ENCODE measurements around the gene TMEM248.
"Not testable (repeated sequence)": the region's sequence is repeated elsewhere in the genome, so short reads cannot be mapped to it uniquely, and the experiment has no call there.

Gene TMEM248

GRCh38 chr7:66902844-66903180 is 18.2 kb upstream of the TMEM248 start:
- no peak for DNase-seq (ENCODE audit: low read depth)
- no peak overlapping the region for H3K4me3 ChIP-seq (ENCODE audit: low read depth, low read length)
- no peak for TF ChIP-seq CTCF (IDR thresholded peaks at IDR 0.05; ENCODE audit: low read depth, low read length, missing control alignments)
- in situ Hi-C loops (cut with HindIII; ENCODE audit: low sequenced_read_pairs), result no loop called here

- no peak for TF ChIP-seq CTCF (IDR thresholded peaks at IDR 0.05; ENCODE audit: low read depth, low read length, missing control alignments)
- in situ Hi-C loops (cut with HindIII; ENCODE audit: low sequenced_read_pairs), result no loop called here
- no peak overlapping the region for H3K4me3 ChIP-seq (ENCODE audit: low read depth, low read length)
- no peak for DNase-seq (ENCODE audit: low read depth)
These were observed 17.5 kb upstream of the TMEM248 start for GRCh38 chr7:66903360-66904062.

- no peak overlapping the region for H3K4me3 ChIP-seq (ENCODE audit: low read depth, low read length)
- DNase-seq (ENCODE audit: low read depth), result no peak
- in situ Hi-C loops (cut with HindIII; ENCODE audit: low sequenced_read_pairs), result no loop called here
- TF ChIP-seq CTCF (IDR thresholded peaks at IDR 0.05; ENCODE audit: low read depth, low read length, missing control alignments), result no peak
These were observed 16.9 kb upstream of the TMEM248 start for GRCh38 chr7:66904063-66904593.

GRCh38 chr7:66905278-66905677 is 15.7 kb upstream of the TMEM248 start:
- no peak overlapping the region for H3K4me3 ChIP-seq (ENCODE audit: low read depth, low read length)
- in situ Hi-C loops (cut with HindIII; ENCODE audit: low sequenced_read_pairs), result no loop called here
- TF ChIP-seq CTCF (IDR thresholded peaks at IDR 0.05; ENCODE audit: low read depth, low read length, missing control alignments), result no peak
- DNase-seq (ENCODE audit: low read depth), result no peak

- in situ Hi-C loops (cut with HindIII; ENCODE audit: low sequenced_read_pairs), result no loop called here
- DNase-seq (ENCODE audit: low read depth), result no peak
- H3K4me3 ChIP-seq (ENCODE audit: low read depth, low read length), result no peak overlapping the region
- TF ChIP-seq CTCF (IDR thresholded peaks at IDR 0.05; ENCODE audit: low read depth, low read length, missing control alignments), result peak; percentile 11
These were observed 15.3 kb upstream of the TMEM248 start for GRCh38 chr7:66905689-66906088.

- no peak overlapping the region for H3K4me3 ChIP-seq (ENCODE audit: low read depth, low read length)
- in situ Hi-C loops (cut with HindIII; ENCODE audit: low sequenced_read_pairs), result no loop called here
- DNase-seq (ENCODE audit: low read depth), result no peak
- TF ChIP-seq CTCF (IDR thresholded peaks at IDR 0.05; ENCODE audit: low read depth, low read length, missing control alignments), result no peak
These were observed 13.3 kb upstream of the TMEM248 start for GRCh38 chr7:66907731-66908130.

GRCh38 chr7:66908598-66908997 is 12.4 kb upstream of the TMEM248 start:
- in situ Hi-C loops (cut with HindIII; ENCODE audit: low sequenced_read_pairs); H3K4me3 ChIP-seq (ENCODE audit: low read depth, low read length); DNase-seq (ENCODE audit: low read depth): not testable (repeated sequence)
